HCT116 (cell line): ENCODE data around the gene NRIP2. TPM values are rescaled to one million over a fixed set of nuclear protein-coding genes. Genes with fewer than 3 reads are reported as not detected.

Experiments used
- ATAC-seq: fragments of 200-7000 bp; cut with Tn5 transposase; 2 replicates; pipeline ENCODE4 v1.9.1; 2020; ENCODE audit warnings: mild to moderate bottlenecking, moderate library complexity
- BruUV-seq: library from RNA; stranded (reverse); fragments of 400-500 nt; replicated peaks from 2 replicates; lab custom pipeline; 2021; lab: Mats Ljungman, UMichigan
- CTCF ChIA-PET: fragments of 300-600 bp; sonication (Branson Sonifier 250); formaldehyde crosslinking; loops from one replicate; lab custom pipeline; 2021; ENCODE audit warnings: antibody characterized with exemption; lab: Charles Lee
- POLR2A ChIA-PET: fragments of 300-600, 350-600 bp; sonication (Branson Sonifier 250); formaldehyde crosslinking; loops from one replicate; lab custom pipeline; 2021; ENCODE audit warnings: antibody characterized with exemption; lab: Charles Lee
- RAD21 ChIA-PET, 2 experiments: fragments of 300-600 bp; sonication (Branson Sonifier 250); formaldehyde crosslinking; loops; one replicate each; lab custom pipeline; 2023; ENCODE audit warnings: low total read pairs in 2 of 2; ENCODE audit not compliant: uncharacterized antibody in 2 of 2, unreplicated experiment in 2 of 2, low non-redundant PET in 1 of 2; lab: Charles Lee
- DNase-seq: peaks from one replicate; pipeline ENCODE4 v3.0.0-alpha.2; 2010; ENCODE audit warnings: low read depth, low spot score
- H2AFZ ChIP-seq: fragments of 200-600 bp; shearing (Covaris generic), sonication (generic); 2 replicates; pipeline ENCODE4 v1.6.1; 2017; ENCODE audit warnings: low read depth, mixed run types, mixed read lengths, antibody characterized with exemption, low read length; ENCODE audit not compliant: poor library complexity, severe bottlenecking
- H3K27ac ChIP-seq: 2 replicates; pipeline ENCODE4 v1.5.1; 2012; ENCODE audit warnings: low read depth, low read length
- H3K27me3 ChIP-seq: fragments of 200-600 bp; sonication (generic); 2 replicates; pipeline ENCODE4 v1.6.1; 2016; ENCODE audit warnings: mixed run types, low read length, mixed read lengths; ENCODE audit not compliant: insufficient read depth
- H3K36me3 ChIP-seq, 2 experiments: fragments of 200-500 bp in 1 of 2; fragments of 200-600 bp in 1 of 2; sonication (Bioruptor generic) in 1 of 2; sonication (generic) in 1 of 2; 2 replicates each; pipeline versions ENCODE4 v1.5.1 to v1.6.1; 2014 to 2016; ENCODE audit warnings: low read length in 2 of 2, inconsistent platforms in 1 of 2, mixed read lengths in 1 of 2, mixed run types in 1 of 2; ENCODE audit not compliant: insufficient read depth in 2 of 2, control insufficient read depth in 1 of 2
- H3K4me1 ChIP-seq, 2 experiments: fragments of 200-600 bp in 1 of 2; sonication (generic) in 1 of 2; 2 replicates each; pipeline versions ENCODE4 v1.5.1 to v1.6.1; 2012 to 2017; ENCODE audit warnings: low read length in 2 of 2, inconsistent platforms in 1 of 2, mild to moderate bottlenecking in 1 of 2, mixed read lengths in 1 of 2, mixed run types in 1 of 2, moderate library complexity in 1 of 2; ENCODE audit not compliant: insufficient read depth in 2 of 2, control insufficient read depth in 1 of 2
- H3K4me2 ChIP-seq: fragments of 200-600 bp; sonication (generic); 2 replicates; pipeline ENCODE4 v1.6.1; 2017; ENCODE audit warnings: mixed run types, low read length, mixed read lengths
- H3K4me3 ChIP-seq, 2 experiments: fragments of 200-600 bp in 1 of 2; sonication (generic) in 1 of 2; replicated peaks in 1 of 2; 2 replicates each; pipeline ENCODE4 v1.5.1; 2011 to 2016; ENCODE audit warnings: low read length in 2 of 2, control low read depth in 1 of 2, low read depth in 1 of 2, mild to moderate bottlenecking in 1 of 2, mixed read lengths in 1 of 2, mixed run types in 1 of 2
- H3K79me2 ChIP-seq: fragments of 200-600 bp; sonication (generic); 2 replicates; pipeline ENCODE4 v1.6.1; 2017; ENCODE audit warnings: mild to moderate bottlenecking, mixed run types, low read length, moderate library complexity, mixed read lengths; ENCODE audit not compliant: insufficient read depth
- H3K9ac ChIP-seq: fragments of 200-600 bp; sonication (generic); 2 replicates; pipeline ENCODE4 v1.6.1; 2016; ENCODE audit warnings: low read length, mixed read lengths
- H3K9me2 ChIP-seq: fragments of 200-600 bp; sonication (generic), shearing (Covaris generic); 2 replicates; pipeline ENCODE4 v1.6.1; 2017; ENCODE audit warnings: mixed run types, mild to moderate bottlenecking, moderate library complexity; ENCODE audit not compliant: insufficient read depth
- H3K9me3 ChIP-seq, 2 experiments: fragments of 200-500 bp in 1 of 2; fragments of 200-600 bp in 1 of 2; sonication (Bioruptor generic) in 1 of 2; sonication (generic) in 1 of 2; 2 replicates each; pipeline ENCODE4 v1.6.1; 2014 to 2017; ENCODE audit warnings: low read length in 2 of 2, mixed read lengths in 2 of 2, inconsistent platforms in 1 of 2, low read depth in 1 of 2, mild to moderate bottlenecking in 1 of 2, mixed run types in 1 of 2, moderate library complexity in 1 of 2; ENCODE audit not compliant: control insufficient read depth in 1 of 2, insufficient read depth in 1 of 2
- H4K20me1 ChIP-seq: fragments of 200-600 bp; sonication (generic), shearing (Covaris generic); 2 replicates; pipeline ENCODE4 v1.6.1; 2017; ENCODE audit warnings: mixed run types, mild to moderate bottlenecking, moderate library complexity; ENCODE audit not compliant: insufficient read depth
- ATF3 ChIP-seq: IDR thresholded peaks from 2 replicates; pipeline ENCODE4 v1.6.1; 2012
- CBX3 ChIP-seq: IDR thresholded peaks from 2 replicates; pipeline ENCODE4 v1.6.1; 2012; ENCODE audit warnings: low read depth
- CEBPB ChIP-seq: IDR thresholded peaks from 2 replicates; pipeline ENCODE4 v1.6.1; 2012; ENCODE audit warnings: low read depth
- CTCF ChIP-seq, 3 experiments: fragments of 200-600 bp in 1 of 3; sonication (generic) in 1 of 3; IDR thresholded peaks in 2 of 3; conservative IDR thresholded peaks in 1 of 3; 2 replicates each; pipeline ENCODE4 v1.5.1; 2012 to 2017; ENCODE audit warnings: low read depth in 2 of 3, low read length in 2 of 3, antibody characterized with exemption in 1 of 3, borderline replicate concordance in 1 of 3, control low read depth in 1 of 3, mild to moderate bottlenecking in 1 of 3, mixed read lengths in 1 of 3, mixed run types in 1 of 3, moderate library complexity in 1 of 3; ENCODE audit not compliant: insufficient read depth in 1 of 3
- FOSL1 ChIP-seq: IDR thresholded peaks from 2 replicates; pipeline ENCODE4 v1.6.1; 2012; ENCODE audit warnings: low read depth
- JUND ChIP-seq: IDR thresholded peaks from 2 replicates; pipeline ENCODE4 v1.6.1; 2012
- MAX ChIP-seq: IDR thresholded peaks from 2 replicates; pipeline ENCODE4 v1.6.1; 2012
- POLR2AphosphoS5 ChIP-seq: IDR thresholded peaks from 2 replicates; pipeline ENCODE4 v1.6.1; 2011; ENCODE audit warnings: mild to moderate bottlenecking, low read depth, low read length, moderate library complexity
- RAD21 ChIP-seq: IDR thresholded peaks from 2 replicates; pipeline ENCODE4 v1.6.1; 2012; ENCODE audit warnings: low read depth, mild to moderate bottlenecking
- SIN3A ChIP-seq: IDR thresholded peaks from 2 replicates; pipeline ENCODE4 v1.6.1; 2012; ENCODE audit warnings: low read depth
- SP1 ChIP-seq: IDR thresholded peaks from 2 replicates; pipeline ENCODE4 v1.6.1; 2012; ENCODE audit warnings: low read depth
- SRF ChIP-seq: IDR thresholded peaks from 2 replicates; pipeline ENCODE4 v1.6.1; 2012; ENCODE audit warnings: low read depth
- YY1 ChIP-seq: IDR thresholded peaks from 2 replicates; pipeline ENCODE4 v1.6.1; 2011; ENCODE audit warnings: low read length, low read depth, moderate library complexity, mild to moderate bottlenecking; ENCODE audit not compliant: insufficient replicate concordance; ENCODE audit errors: extremely low read depth
- ZFX ChIP-seq: fragments of 450-650 bp; IDR thresholded peaks from 2 replicates; pipeline ENCODE4 v1.6.1; 2017
- intact Hi-C: fragments of 100-400 bp; cut with micrococcal nuclease; formaldehyde crosslinking; loops from 2 replicates; pipeline ENCODE4 v1.10.0; 2022
- total RNA-seq: library from RNA; stranded (reverse); gene quantifications from one replicate; pipeline ENCODE4 v1.2.1, GENCODE V29; 2021; ENCODE audit not compliant: unreplicated experiment

Gene NRIP2
- total RNA-seq, 1 experiment from 2014 or later, result not detected

- TF ChIP-seq CTCF (IDR thresholded peaks at IDR 0.05 in 2 of 3, conservative IDR thresholded peaks at IDR 0.05 in 1 of 3; ENCODE audit: borderline replicate concordance in 1 of 3, insufficient read depth in 1 of 3, low read depth in 2 of 3, low read length in 2 of 3), result no peak
- TF ChIP-seq JUND, result no peak
- no peak for TF ChIP-seq SRF
- no peak for TF ChIP-seq SIN3A
- TF ChIP-seq RAD21, result no peak
Observed at GRCh38 chr12:2836574-2836973, 1.7 kb upstream of the NRIP2 start (continued).

GRCh38 chr12:2835691-2836403 is 1.0 kb upstream of the NRIP2 start:
- H2AFZ ChIP-seq, result no peak overlapping the region
- H3K4me1 ChIP-seq, result no peaks in the 10 kb centered on the region
- no peaks in the 10 kb centered on the region for H3K9me3 ChIP-seq
- H3K27me3 ChIP-seq, result no peaks in the 10 kb centered on the region
- no peak overlapping the region for H3K4me2 ChIP-seq
- POLR2A ChIA-PET, result no interaction called here
- no peaks in the 10 kb centered on the region for H3K9me2 ChIP-seq
- H3K36me3 ChIP-seq, result 0 out of 4 replicates have a peak, but pooled peaks cover 0 to 3% of the 10 kb centered on the region in 2 experiments
- no peaks in the 10 kb centered on the region for H4K20me1 ChIP-seq
- H3K27ac ChIP-seq, result no peak overlapping the region
- no peak for ATAC-seq
- CTCF ChIA-PET, result no interaction called here
- no peak for TF ChIP-seq RAD21
- TF ChIP-seq MAX, result no peak
- no peak for TF ChIP-seq CEBPB
- TF ChIP-seq JUND, result no peak
- no peak for TF ChIP-seq SIN3A
- no peak for TF ChIP-seq ZFX
- TF ChIP-seq ATF3, result no peak
- no peak for TF ChIP-seq CBX3
- no peak for TF ChIP-seq SP1
- no peak for TF ChIP-seq POLR2AphosphoS5
- no peak for TF ChIP-seq YY1
- TF ChIP-seq FOSL1, result no peak
- BruUV-seq, result no TSS peak
- no peak for DNase-seq
- no peak overlapping the region for H3K9ac ChIP-seq
- H3K4me3 ChIP-seq, result no peak overlapping the region
- RAD21 ChIA-PET, result no interaction called here
- intact Hi-C loops, result no loop called here
- no peaks in the 10 kb centered on the region for H3K79me2 ChIP-seq
